ENCODE results near the gene TNFAIP8L3.
A peak's percentile ranks its signal among the peaks of the same experiment; 100 is the strongest.
"Not testable (repeated sequence)": the region's sequence is repeated elsewhere in the genome, so short reads cannot be mapped to it uniquely, and the experiment has no call there.

The TNFAIP8L3 gene

GRCh38 chr15:51046799-51047449 is 47.8 kb downstream of the TNFAIP8L3 start:
- no peak overlapping the region for H3K9ac ChIP-seq (ENCODE audit: low read depth, low read length)
- no peak overlapping the region for H3K4me3 ChIP-seq (ENCODE audit: low read depth, low read length)
- no peaks in the 10 kb centered on the region for H3K27me3 ChIP-seq (ENCODE audit: control insufficient read depth, insufficient read depth, low read length)
- no peaks in the 10 kb centered on the region for H3K4me1 ChIP-seq (ENCODE audit: control insufficient read depth, insufficient read depth, low read length)
- H3K9me3 ChIP-seq (ENCODE audit: control insufficient read depth, insufficient read depth, low read length): no peaks in the 10 kb centered on the region
- H3K36me3 ChIP-seq (ENCODE audit: control insufficient read depth, insufficient read depth, low read length): no peaks in the 10 kb centered on the region

GRCh38 chr15:51046016-51046415 is 48.7 kb downstream of the TNFAIP8L3 start:
- Histone ChIP-seq H3K9ac (ENCODE audit: low read depth, low read length) (no peak overlapping the region), H3K4me3 (ENCODE audit: low read depth, low read length) (no peak overlapping the region), H3K27me3 (ENCODE audit: control insufficient read depth, insufficient read depth, low read length) (no peaks in the 10 kb centered on the region), H3K9me3 (ENCODE audit: control insufficient read depth, insufficient read depth, low read length) (no peaks in the 10 kb centered on the region), H3K36me3 (ENCODE audit: control insufficient read depth, insufficient read depth, low read length) (no peaks in the 10 kb centered on the region), H3K4me1 (ENCODE audit: control insufficient read depth, insufficient read depth, low read length) (no peaks in the 10 kb centered on the region)

GRCh38 chr15:51044037-51044727 is 50.5 kb downstream of the TNFAIP8L3 start:
- no peak overlapping the region for H3K4me3 ChIP-seq (ENCODE audit: low read depth, low read length)
- no peaks in the 10 kb centered on the region for H3K9me3 ChIP-seq (ENCODE audit: control insufficient read depth, insufficient read depth, low read length)
- H3K27me3 ChIP-seq (ENCODE audit: control insufficient read depth, insufficient read depth, low read length): no peaks in the 10 kb centered on the region
- no peak overlapping the region for H3K9ac ChIP-seq (ENCODE audit: low read depth, low read length)
- no peaks in the 10 kb centered on the region for H3K4me1 ChIP-seq (ENCODE audit: control insufficient read depth, insufficient read depth, low read length)
- H3K36me3 ChIP-seq (ENCODE audit: control insufficient read depth, insufficient read depth, low read length): no peaks in the 10 kb centered on the region

GRCh38 chr15:51038974-51039319 is 55.8 kb downstream of the TNFAIP8L3 start:
- Histone ChIP-seq H3K9me3 (ENCODE audit: control insufficient read depth, insufficient read depth, low read length) (no peaks in the 10 kb centered on the region), H3K27me3 (ENCODE audit: control insufficient read depth, insufficient read depth, low read length) (no peaks in the 10 kb centered on the region), H3K4me3 (ENCODE audit: low read depth, low read length) (no peak overlapping the region), H3K36me3 (ENCODE audit: control insufficient read depth, insufficient read depth, low read length) (no peaks in the 10 kb centered on the region), H3K4me1 (ENCODE audit: control insufficient read depth, insufficient read depth, low read length) (peaks cover 2% of the 10 kb centered on the region), H3K9ac (ENCODE audit: low read depth, low read length) (no peak overlapping the region)

GRCh38 chr15:51038162-51038973 is 56.3 kb downstream of the TNFAIP8L3 start:
- peaks cover 2% of the 10 kb centered on the region for H3K4me1 ChIP-seq (ENCODE audit: control insufficient read depth, insufficient read depth, low read length)
- H3K4me3 ChIP-seq (ENCODE audit: low read depth, low read length): peak overlapping the region; percentile 22
- no peak overlapping the region for H3K9ac ChIP-seq (ENCODE audit: low read depth, low read length)
- H3K27me3 ChIP-seq (ENCODE audit: control insufficient read depth, insufficient read depth, low read length): no peaks in the 10 kb centered on the region
- H3K36me3 ChIP-seq (ENCODE audit: control insufficient read depth, insufficient read depth, low read length): no peaks in the 10 kb centered on the region
- H3K9me3 ChIP-seq (ENCODE audit: control insufficient read depth, insufficient read depth, low read length): no peaks in the 10 kb centered on the region

GRCh38 chr15:51037474-51037873 is 57.2 kb downstream of the TNFAIP8L3 start:
- not testable (repeated sequence) for H3K36me3 ChIP-seq (ENCODE audit: control insufficient read depth, insufficient read depth, low read length); H3K27me3 ChIP-seq (ENCODE audit: control insufficient read depth, insufficient read depth, low read length); H3K4me1 ChIP-seq (ENCODE audit: control insufficient read depth, insufficient read depth, low read length); H3K9me3 ChIP-seq (ENCODE audit: control insufficient read depth, insufficient read depth, low read length)
- Histone ChIP-seq H3K4me3 (ENCODE audit: low read depth, low read length) (peak overlapping the region; percentile 22), H3K9ac (ENCODE audit: low read depth, low read length) (peak overlapping the region; percentile 63)

- Histone ChIP-seq H3K4me1 (ENCODE audit: control insufficient read depth, insufficient read depth, low read length) (no peaks in the 10 kb centered on the region), H3K9ac (ENCODE audit: low read depth, low read length) (no peak overlapping the region), H3K36me3 (ENCODE audit: control insufficient read depth, insufficient read depth, low read length) (no peaks in the 10 kb centered on the region), H3K27me3 (ENCODE audit: control insufficient read depth, insufficient read depth, low read length) (no peaks in the 10 kb centered on the region), H3K9me3 (ENCODE audit: control insufficient read depth, insufficient read depth, low read length) (no peaks in the 10 kb centered on the region), H3K4me3 (ENCODE audit: low read depth, low read length) (no peak overlapping the region)
Observed at GRCh38 chr15:51030649-51031316, 63.9 kb downstream of the TNFAIP8L3 start.

GRCh38 chr15:51025454-51025846 is 69.3 kb downstream of the TNFAIP8L3 start:
- H3K9ac ChIP-seq (ENCODE audit: low read depth, low read length): no peak overlapping the region
- H3K36me3 ChIP-seq (ENCODE audit: control insufficient read depth, insufficient read depth, low read length): no peaks in the 10 kb centered on the region
- H3K4me1 ChIP-seq (ENCODE audit: control insufficient read depth, insufficient read depth, low read length): no peaks in the 10 kb centered on the region
- H3K9me3 ChIP-seq (ENCODE audit: control insufficient read depth, insufficient read depth, low read length): no peaks in the 10 kb centered on the region
- no peak overlapping the region for H3K4me3 ChIP-seq (ENCODE audit: low read depth, low read length)
- H3K27me3 ChIP-seq (ENCODE audit: control insufficient read depth, insufficient read depth, low read length): no peaks in the 10 kb centered on the region

GRCh38 chr15:51024735-51025453 is 69.8 kb downstream of the TNFAIP8L3 start:
- no peaks in the 10 kb centered on the region for H3K36me3 ChIP-seq (ENCODE audit: control insufficient read depth, insufficient read depth, low read length)
- no peak overlapping the region for H3K9ac ChIP-seq (ENCODE audit: low read depth, low read length)

GRCh38 chr15:51023499-51023898 is 71.2 kb downstream of the TNFAIP8L3 start:
- Histone ChIP-seq H3K27me3 (ENCODE audit: control insufficient read depth, insufficient read depth, low read length) (no peaks in the 10 kb centered on the region), H3K4me1 (ENCODE audit: control insufficient read depth, insufficient read depth, low read length) (no peaks in the 10 kb centered on the region), H3K36me3 (ENCODE audit: control insufficient read depth, insufficient read depth, low read length) (no peaks in the 10 kb centered on the region), H3K4me3 (ENCODE audit: low read depth, low read length) (no peak overlapping the region), H3K9me3 (ENCODE audit: control insufficient read depth, insufficient read depth, low read length) (no peaks in the 10 kb centered on the region), H3K9ac (ENCODE audit: low read depth, low read length) (no peak overlapping the region)

More at GRCh38 chr15:51024735-51025453, 69.8 kb downstream of the TNFAIP8L3 start:
- no peaks in the 10 kb centered on the region for H3K9me3 ChIP-seq (ENCODE audit: control insufficient read depth, insufficient read depth, low read length)
- no peak overlapping the region for H3K4me3 ChIP-seq (ENCODE audit: low read depth, low read length)
- H3K4me1 ChIP-seq (ENCODE audit: control insufficient read depth, insufficient read depth, low read length): no peaks in the 10 kb centered on the region
- H3K27me3 ChIP-seq (ENCODE audit: control insufficient read depth, insufficient read depth, low read length): no peaks in the 10 kb centered on the region

GRCh38 chr15:51022206-51022605 is 72.5 kb downstream of the TNFAIP8L3 start:
- Histone ChIP-seq H3K9ac (ENCODE audit: low read depth, low read length) (no peak overlapping the region), H3K36me3 (ENCODE audit: control insufficient read depth, insufficient read depth, low read length) (no peaks in the 10 kb centered on the region), H3K4me3 (ENCODE audit: low read depth, low read length) (no peak overlapping the region), H3K27me3 (ENCODE audit: control insufficient read depth, insufficient read depth, low read length) (no peaks in the 10 kb centered on the region), H3K9me3 (ENCODE audit: control insufficient read depth, insufficient read depth, low read length) (no peaks in the 10 kb centered on the region), H3K4me1 (ENCODE audit: control insufficient read depth, insufficient read depth, low read length) (no peaks in the 10 kb centered on the region)
